Measurements from ENCODE around the gene LMTK2.
"Not testable (repeated sequence)": the region's sequence is repeated elsewhere in the genome, so short reads cannot be mapped to it uniquely, and the experiment has no call there.

Gene LMTK2

GRCh38 chr7:98107313-98107721, 655 bp downstream of the LMTK2 start:
- peak; percentile 35 for DNase-seq

DNA sequence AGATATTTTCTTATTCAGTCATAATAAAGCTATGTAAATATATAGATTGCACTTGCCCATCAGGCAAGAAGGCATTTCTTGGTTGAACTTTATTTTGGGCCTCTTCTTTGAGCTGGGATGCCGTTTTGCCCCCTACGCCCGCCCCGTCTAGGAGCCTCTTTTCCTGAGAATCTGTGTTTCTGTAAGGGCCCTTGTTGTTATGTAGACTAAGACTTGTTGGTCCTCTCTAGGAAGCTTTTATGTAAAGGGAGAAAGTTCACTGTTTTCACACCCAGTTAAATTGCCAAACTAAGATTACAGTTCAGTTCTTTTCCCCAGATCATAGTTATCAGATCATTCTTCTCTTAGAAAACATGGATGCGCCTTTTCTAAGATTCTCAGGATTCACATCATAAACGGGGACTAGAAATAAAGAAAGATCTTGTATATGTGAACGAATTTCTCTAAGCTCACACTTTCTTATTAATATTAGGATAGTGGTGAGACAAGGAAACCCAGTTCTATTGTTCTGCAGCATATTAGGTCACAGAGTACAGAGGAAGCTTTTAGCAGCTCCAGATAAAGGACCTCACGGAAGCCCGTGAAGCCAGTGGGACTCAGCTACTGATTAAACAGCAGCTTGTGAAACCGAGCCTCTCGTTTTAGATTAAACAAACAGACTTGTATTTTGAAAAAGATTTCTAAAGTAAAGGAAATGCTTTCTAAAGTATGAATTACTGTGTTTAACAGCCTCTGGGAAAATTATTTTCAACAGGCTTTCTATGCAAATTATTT, 3.8 kb downstream of the LMTK2 start:
- DNase-seq: no peak

GRCh38 chr7:98112077-98112476, 5.4 kb downstream of the LMTK2 start:
- no peak for DNase-seq

DNA sequence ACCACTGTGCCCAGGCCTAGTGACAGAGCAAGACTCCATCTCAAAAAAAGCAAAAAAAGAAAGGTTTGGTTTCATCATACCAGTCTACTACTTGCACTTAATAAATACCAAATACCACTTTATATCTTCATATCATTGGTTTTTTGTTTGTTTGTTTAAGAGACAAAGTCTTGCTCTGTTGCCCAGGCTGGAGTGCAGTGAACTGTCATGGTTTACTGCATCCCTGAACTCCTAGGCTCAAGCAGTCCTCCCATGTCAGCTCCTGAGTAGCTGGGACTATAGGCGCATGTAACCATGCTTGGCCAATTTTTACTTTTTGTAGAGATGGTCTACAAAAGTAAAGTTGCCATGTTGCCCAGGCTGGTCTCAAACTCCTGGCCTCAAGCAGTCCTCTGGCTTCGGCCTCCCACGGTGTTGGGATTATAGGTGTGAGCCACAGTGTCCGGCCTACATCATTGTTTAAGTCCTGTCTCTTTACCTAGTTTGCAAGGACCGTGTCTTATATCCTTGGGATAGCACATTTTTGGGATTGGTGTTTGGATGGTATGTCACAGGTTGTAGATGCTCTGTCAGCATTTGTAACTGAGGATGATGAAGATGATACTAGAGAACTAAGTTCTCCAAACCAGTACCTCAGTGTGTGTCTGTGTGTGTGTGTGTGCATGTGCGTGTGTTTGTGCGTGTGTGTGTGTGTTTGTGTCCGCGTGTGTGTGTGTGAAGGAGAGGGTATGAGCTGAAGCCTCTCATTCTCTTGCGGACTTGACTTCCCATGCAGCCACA, 9.3 kb downstream of the LMTK2 start:
- DNase-seq: no peak

- DNase-seq: no peak
These were observed 10.2 kb downstream of the LMTK2 start for GRCh38 chr7:98116656-98117461.

- DNase-seq: peak; percentile 17
These were observed 12.7 kb downstream of the LMTK2 start for GRCh38 chr7:98119256-98119918.

GRCh38 chr7:98120559-98120958, 13.9 kb downstream of the LMTK2 start:
- DNase-seq: peak; percentile 22

GRCh38 chr7:98121388-98121787, 14.7 kb downstream of the LMTK2 start:
- DNase-seq: not testable (repeated sequence)

DNA sequence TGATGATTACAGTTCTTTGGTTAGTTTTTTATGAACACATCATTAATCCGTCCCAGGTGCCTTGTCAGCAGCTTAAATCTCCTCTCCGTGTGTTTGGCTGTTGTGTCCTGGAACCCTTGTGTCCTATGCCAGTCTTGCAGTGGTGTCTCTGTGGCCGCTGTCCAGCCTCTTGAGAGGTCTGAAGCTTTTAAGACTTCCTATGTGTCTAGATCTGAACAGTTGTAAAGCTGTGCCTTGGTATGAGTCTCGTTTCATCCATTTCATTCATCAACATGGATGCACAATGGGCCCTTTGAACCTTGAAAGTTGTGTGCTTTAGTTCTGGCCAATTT, 16.7 kb downstream of the LMTK2 start:
- no peak for DNase-seq

GRCh38 chr7:98125759-98126158, 19.1 kb downstream of the LMTK2 start:
- no peak for DNase-seq

DNA sequence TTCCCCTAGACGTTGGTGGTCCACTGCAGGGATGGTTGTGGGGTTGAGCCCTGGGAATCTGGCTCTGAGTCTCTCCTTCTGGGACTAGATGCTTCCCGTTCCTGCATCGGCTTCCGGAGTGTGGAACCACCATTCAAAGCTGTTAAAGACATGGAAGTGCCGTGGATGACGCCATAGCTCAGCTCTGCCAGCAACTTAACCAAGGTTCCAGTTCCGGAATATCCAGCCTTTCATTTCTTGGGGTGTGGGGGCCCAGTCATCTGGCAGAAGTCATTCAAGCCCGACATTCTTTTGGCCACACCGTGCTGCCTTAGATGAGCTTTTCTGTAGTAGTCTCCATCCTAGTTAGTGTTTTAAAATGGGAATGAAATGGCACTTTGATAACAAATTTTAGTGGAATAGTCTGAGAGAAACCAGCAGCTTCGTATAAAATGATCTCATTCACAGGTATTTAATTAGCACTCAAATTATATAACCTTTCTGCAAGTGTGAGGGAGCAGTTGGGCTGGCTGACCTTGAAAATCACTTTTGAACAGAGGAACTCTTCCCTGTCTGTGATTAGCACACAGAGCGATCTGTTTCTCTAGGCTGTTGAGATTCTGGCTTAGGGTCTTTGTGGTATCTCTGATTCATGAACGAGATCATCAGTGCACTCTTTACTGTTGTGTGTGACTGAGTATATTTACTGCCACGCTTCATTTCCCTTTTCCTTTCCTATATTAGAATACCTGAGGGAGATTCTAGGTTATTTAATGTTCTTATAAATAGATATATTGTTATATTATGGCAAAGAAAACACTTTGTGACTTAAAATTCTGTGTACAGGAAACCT, 19.9 kb downstream of the LMTK2 start:
- DNase-seq: no peak

DNA sequence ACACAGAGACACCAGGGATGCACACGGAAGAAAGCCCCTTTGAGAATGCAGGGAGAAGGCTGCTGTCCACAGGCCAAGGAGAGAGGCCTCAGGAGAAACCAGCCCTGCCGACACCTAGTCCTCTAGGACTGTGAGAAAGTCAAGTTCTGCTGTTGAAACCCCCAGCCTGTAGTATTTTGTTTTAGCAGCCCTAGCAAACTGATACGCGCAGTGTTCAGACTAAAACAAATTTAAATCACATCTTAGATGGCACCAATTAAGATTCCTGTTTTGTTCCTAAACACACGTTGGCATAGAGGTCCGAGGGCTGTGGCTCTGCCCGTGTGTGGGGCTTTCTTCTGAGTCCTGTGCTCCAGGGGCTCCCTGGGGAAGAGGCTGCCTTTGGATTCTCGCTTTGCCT, 21.7 kb downstream of the LMTK2 start:
- DNase-seq: no peak

DNA sequence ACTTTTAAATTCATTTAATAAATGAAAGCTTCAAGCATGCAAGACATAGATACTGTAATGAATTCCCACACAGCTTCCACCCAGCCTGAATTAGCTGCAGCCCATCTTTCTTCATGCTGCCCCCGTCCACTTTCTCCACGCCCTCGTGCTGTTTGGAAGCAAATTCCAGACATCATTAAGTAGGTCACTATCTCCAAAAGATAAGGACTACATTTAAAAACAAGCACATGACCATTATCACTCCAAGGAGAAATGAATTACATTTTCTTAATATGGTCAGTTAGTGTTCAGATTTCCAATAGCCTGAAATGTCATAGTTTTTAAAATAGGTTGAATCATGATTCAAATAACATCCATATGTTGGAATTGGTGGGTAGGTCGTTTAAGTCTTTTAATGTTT, 24.3 kb downstream of the LMTK2 start:
- DNase-seq: no peak

GRCh38 chr7:98133181-98133580, 26.5 kb downstream of the LMTK2 start:
- no peak for DNase-seq

DNA sequence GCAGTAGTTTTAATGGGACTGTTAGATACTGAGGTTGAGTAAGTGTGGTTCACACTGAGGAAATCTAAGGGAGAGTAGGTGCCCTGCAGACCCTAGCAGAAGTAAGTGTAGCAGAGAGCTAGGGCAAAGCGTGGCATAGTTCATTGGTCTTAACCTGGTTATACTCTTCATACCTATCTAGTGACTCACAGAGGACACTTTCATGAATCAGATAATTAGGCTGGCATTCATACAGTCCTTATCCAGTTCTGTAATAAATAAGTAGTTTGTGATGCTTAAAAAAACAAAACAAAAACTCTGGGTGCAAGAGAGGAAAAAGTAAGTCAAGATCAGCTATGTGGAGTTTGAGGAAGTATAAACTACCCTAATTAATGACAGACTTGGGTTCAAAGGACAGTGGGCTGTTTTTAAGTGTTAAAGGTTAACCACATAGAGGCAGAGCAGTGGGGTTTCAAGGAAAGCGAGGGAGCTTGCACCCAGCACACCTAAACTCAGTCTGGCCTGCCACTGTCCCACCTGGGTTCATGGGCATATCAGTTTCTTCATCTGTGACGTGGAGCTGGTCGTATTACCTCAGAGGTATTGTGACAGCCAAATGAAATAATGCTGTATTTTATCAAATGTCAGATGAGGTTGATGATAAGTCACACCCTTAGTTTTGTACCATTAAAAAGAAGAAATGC, 27.1 kb downstream of the LMTK2 start:
- DNase-seq: no peak

- DNase-seq: no peak
These were observed 28.0 kb downstream of the LMTK2 start for GRCh38 chr7:98134420-98135228.

DNA sequence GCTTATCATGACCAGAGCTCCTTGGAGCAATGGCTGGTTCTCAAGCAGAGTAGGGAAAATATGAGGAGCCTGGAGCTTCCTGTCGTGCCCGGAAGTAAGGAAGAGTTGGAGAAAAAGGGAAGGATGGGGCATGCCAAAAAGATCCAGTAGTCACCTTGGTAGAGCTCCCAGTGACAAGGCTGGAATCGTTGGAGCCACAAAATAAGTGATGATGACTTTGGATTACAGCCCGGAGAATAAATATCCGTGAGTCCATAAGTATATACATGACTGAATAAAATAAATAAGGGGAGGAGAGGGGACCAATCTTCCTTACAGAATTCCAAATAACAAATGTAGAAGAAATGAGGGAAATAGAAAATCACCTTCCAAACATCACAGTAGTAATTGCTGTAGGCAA, 29.3 kb downstream of the LMTK2 start:
- no peak for DNase-seq

GRCh38 chr7:98136423-98136822, 29.8 kb downstream of the LMTK2 start:
- DNase-seq: no peak

GRCh38 chr7:98137134-98137825, 30.6 kb downstream of the LMTK2 start:
- no peak for DNase-seq

DNA sequence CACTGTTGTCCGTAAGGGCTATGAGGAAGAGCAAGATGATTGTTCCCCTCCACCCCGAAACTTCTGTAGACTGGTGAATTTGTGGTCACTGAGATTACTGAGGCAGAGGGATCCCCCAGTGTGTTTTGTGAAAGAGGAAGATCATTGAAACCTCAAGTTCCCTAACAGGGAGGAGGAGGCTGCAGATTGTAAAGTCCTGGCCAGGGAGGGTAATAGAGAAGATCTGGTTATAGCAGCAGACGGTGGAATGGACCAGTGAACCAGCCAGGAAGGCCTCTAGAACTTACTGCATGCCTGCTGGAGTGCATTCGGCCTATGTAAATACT, 31.1 kb downstream of the LMTK2 start:
- no peak for DNase-seq

All from NCI-H2171 (cell line).